Measurements from ENCODE around the gene TMEM218. TPM values are rescaled to one million over a fixed set of nuclear protein-coding genes. Genes with fewer than 3 reads are reported as not detected.

The TMEM218 gene
- total and polyA plus RNA-seq, 2 donors (not counting 1 experiment from before 2014, with no cell fraction given), result 31.9 to 34.8 TPM

- H3K79me2 ChIP-seq (ENCODE audit: control insufficient read depth, insufficient read depth, low read length), result no peaks in the 10 kb centered on the region
- peaks cover 12% of the 10 kb centered on the region for H3K4me1 ChIP-seq (ENCODE audit: control insufficient read depth, extremely low read depth, insufficient read depth, low read length)
- no peaks in the 10 kb centered on the region for H4K20me1 ChIP-seq (ENCODE audit: control insufficient read depth, extremely low read depth, insufficient read depth, low read length)
- H2AFZ ChIP-seq (ENCODE audit: low read length), result no peak overlapping the region
- H3K9me3 ChIP-seq (ENCODE audit: control insufficient read depth, insufficient read depth, low read depth, low read length), result no peaks in the 10 kb centered on the region
- no peak for TF ChIP-seq EZH2 (IDR thresholded peaks at IDR 0.05; ENCODE audit: low read length, missing control alignments)
- no peak for TF ChIP-seq CTCF (conservative IDR thresholded peaks at IDR 0.05 in 1 of 2, IDR thresholded peaks at IDR 0.05 in 1 of 2; ENCODE audit: low read depth in 1 of 2, low read length in 2 of 2)
- no peak overlapping the region for H3K9ac ChIP-seq (ENCODE audit: insufficient read depth, low read length)
- no peak overlapping the region for H3K27ac ChIP-seq (ENCODE audit: insufficient read depth, low read length)
- no peak overlapping the region for H3K4me2 ChIP-seq (ENCODE audit: extremely low read depth, insufficient read depth, low read length)
- H3K4me3 ChIP-seq (replicated peaks in 1 of 4; ENCODE audit: control extremely low read depth in 1 of 4, insufficient read depth in 1 of 4, low read depth in 3 of 4, low read length in 4 of 4), result no peak overlapping the region
- no peaks in the 10 kb centered on the region for H3K36me3 ChIP-seq (ENCODE audit: control insufficient read depth, insufficient read depth, low read length)
- H3K27me3 ChIP-seq (ENCODE audit: control insufficient read depth, insufficient read depth, low read length), result no peaks in the 10 kb centered on the region
- no peak for DNase-seq (ENCODE audit: low read depth in 2 of 2)
Observed at GRCh38 chr11:125071846-125072217, 39.6 kb downstream of the TMEM218 start.

GRCh38 chr11:125071435-125071834 lies 40.0 kb downstream of the TMEM218 start:
- H3K27ac ChIP-seq (ENCODE audit: insufficient read depth, low read length), result no peak overlapping the region
- no peak overlapping the region for H3K4me3 ChIP-seq (replicated peaks in 1 of 4; ENCODE audit: control extremely low read depth in 1 of 4, insufficient read depth in 1 of 4, low read depth in 3 of 4, low read length in 4 of 4)
- peaks cover 12% of the 10 kb centered on the region for H3K4me1 ChIP-seq (ENCODE audit: control insufficient read depth, extremely low read depth, insufficient read depth, low read length)
- DNase-seq (ENCODE audit: low read depth in 2 of 2), result no peak
- TF ChIP-seq EZH2 (IDR thresholded peaks at IDR 0.05; ENCODE audit: low read length, missing control alignments) (no peak), CTCF (conservative IDR thresholded peaks at IDR 0.05 in 1 of 2, IDR thresholded peaks at IDR 0.05 in 1 of 2; ENCODE audit: low read depth in 1 of 2, low read length in 2 of 2) (no peak)
- no peaks in the 10 kb centered on the region for H3K79me2 ChIP-seq (ENCODE audit: control insufficient read depth, insufficient read depth, low read length)
- H3K9ac ChIP-seq (ENCODE audit: insufficient read depth, low read length), result no peak overlapping the region
- H3K4me2 ChIP-seq (ENCODE audit: extremely low read depth, insufficient read depth, low read length), result no peak overlapping the region
- H3K27me3 ChIP-seq (ENCODE audit: control insufficient read depth, insufficient read depth, low read length), result no peaks in the 10 kb centered on the region
- peak overlapping the region; percentile 18 for H2AFZ ChIP-seq (ENCODE audit: low read length)
- no peaks in the 10 kb centered on the region for H3K9me3 ChIP-seq (ENCODE audit: control insufficient read depth, insufficient read depth, low read depth, low read length)
- H4K20me1 ChIP-seq (ENCODE audit: control insufficient read depth, extremely low read depth, insufficient read depth, low read length), result no peaks in the 10 kb centered on the region
- H3K36me3 ChIP-seq (ENCODE audit: control insufficient read depth, insufficient read depth, low read length), result no peaks in the 10 kb centered on the region

GRCh38 chr11:125070699-125071254 lies 40.6 kb downstream of the TMEM218 start:
- no peaks in the 10 kb centered on the region for H3K27me3 ChIP-seq (ENCODE audit: control insufficient read depth, insufficient read depth, low read length)
- H3K27ac ChIP-seq (ENCODE audit: insufficient read depth, low read length), result no peak overlapping the region
- H3K4me1 ChIP-seq (ENCODE audit: control insufficient read depth, extremely low read depth, insufficient read depth, low read length), result peaks cover 12% of the 10 kb centered on the region
- H2AFZ ChIP-seq (ENCODE audit: low read length), result peak overlapping the region; percentile 9
- peak overlapping the region; percentile 27 for H3K4me2 ChIP-seq (ENCODE audit: extremely low read depth, insufficient read depth, low read length)
- H4K20me1 ChIP-seq (ENCODE audit: control insufficient read depth, extremely low read depth, insufficient read depth, low read length), result no peaks in the 10 kb centered on the region
- TF ChIP-seq CTCF (conservative IDR thresholded peaks at IDR 0.05 in 1 of 2, IDR thresholded peaks at IDR 0.05 in 1 of 2; ENCODE audit: low read depth in 1 of 2, low read length in 2 of 2) (no peak), EZH2 (IDR thresholded peaks at IDR 0.05; ENCODE audit: low read length, missing control alignments) (no peak)
- H3K36me3 ChIP-seq (ENCODE audit: control insufficient read depth, insufficient read depth, low read length), result no peaks in the 10 kb centered on the region
- no peak overlapping the region for H3K9ac ChIP-seq (ENCODE audit: insufficient read depth, low read length)
- H3K9me3 ChIP-seq (ENCODE audit: control insufficient read depth, insufficient read depth, low read depth, low read length), result no peaks in the 10 kb centered on the region
- H3K4me3 ChIP-seq (replicated peaks in 1 of 4; ENCODE audit: control extremely low read depth in 1 of 4, insufficient read depth in 1 of 4, low read depth in 3 of 4, low read length in 4 of 4), result no peak overlapping the region
- no peaks in the 10 kb centered on the region for H3K79me2 ChIP-seq (ENCODE audit: control insufficient read depth, insufficient read depth, low read length)
- DNase-seq (ENCODE audit: low read depth in 2 of 2), result peak; percentile 60 to 84
